ENCODE results near the gene GSTCD.

DNA sequence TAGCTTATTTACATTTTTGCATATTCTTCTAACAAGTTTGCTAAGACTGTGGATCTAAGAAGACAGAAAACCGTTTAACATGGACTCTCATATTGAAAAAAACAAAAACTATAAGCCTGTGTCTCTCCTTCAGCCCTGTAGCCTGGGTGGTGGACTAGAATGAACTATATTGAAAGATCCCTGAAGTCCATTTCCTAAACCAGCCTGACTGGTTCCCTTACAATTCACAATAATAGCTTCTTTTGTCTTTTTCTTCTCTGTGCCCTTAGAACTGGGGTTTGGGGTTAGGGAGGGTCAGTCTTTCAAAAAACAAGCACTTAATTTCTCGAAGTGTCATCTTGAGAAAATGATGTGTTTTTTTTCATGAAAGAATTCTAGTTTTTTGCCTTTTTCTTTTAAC is 59.0 kb downstream of the GSTCD start:
- no peak for TF ChIP-seq CTCF (tag by site-specific recombination; IDR thresholded peaks at IDR 0.05)
- TF ChIP-seq KLF1 (tag by site-specific recombination; IDR thresholded peaks at IDR 0.05) = no peak
- no peak for TF ChIP-seq ZNF580 (tag by site-specific recombination; IDR thresholded peaks at IDR 0.05)
- no peak for TF ChIP-seq ZNF274 (IDR thresholded peaks at IDR 0.05; ENCODE audit: low read length)
- no peak for TF ChIP-seq ZNF274 (tag by site-specific recombination; IDR thresholded peaks at IDR 0.05; ENCODE audit: borderline replicate concordance)
- no peak for TF ChIP-seq ZSCAN30 (tag by site-specific recombination; IDR thresholded peaks at IDR 0.05)
- no peak for TF ChIP-seq TCF7L2 (IDR thresholded peaks at IDR 0.05; ENCODE audit: borderline replicate concordance, low read depth, low read length)
- no peak for TF ChIP-seq PATZ1 (tag by site-specific recombination; IDR thresholded peaks at IDR 0.05)
